ENCODE results near the gene IL1RN. TPM values are rescaled to one million over a fixed set of nuclear protein-coding genes. Genes with fewer than 3 reads are reported as not detected.

IL1RN gene
- total and polyA plus RNA-seq, 10 of the 15 experiments (the other 5 are each of a cell fraction or from before 2014, with no cell fraction given): 0.04 TPM; not detected in 7

DNA sequence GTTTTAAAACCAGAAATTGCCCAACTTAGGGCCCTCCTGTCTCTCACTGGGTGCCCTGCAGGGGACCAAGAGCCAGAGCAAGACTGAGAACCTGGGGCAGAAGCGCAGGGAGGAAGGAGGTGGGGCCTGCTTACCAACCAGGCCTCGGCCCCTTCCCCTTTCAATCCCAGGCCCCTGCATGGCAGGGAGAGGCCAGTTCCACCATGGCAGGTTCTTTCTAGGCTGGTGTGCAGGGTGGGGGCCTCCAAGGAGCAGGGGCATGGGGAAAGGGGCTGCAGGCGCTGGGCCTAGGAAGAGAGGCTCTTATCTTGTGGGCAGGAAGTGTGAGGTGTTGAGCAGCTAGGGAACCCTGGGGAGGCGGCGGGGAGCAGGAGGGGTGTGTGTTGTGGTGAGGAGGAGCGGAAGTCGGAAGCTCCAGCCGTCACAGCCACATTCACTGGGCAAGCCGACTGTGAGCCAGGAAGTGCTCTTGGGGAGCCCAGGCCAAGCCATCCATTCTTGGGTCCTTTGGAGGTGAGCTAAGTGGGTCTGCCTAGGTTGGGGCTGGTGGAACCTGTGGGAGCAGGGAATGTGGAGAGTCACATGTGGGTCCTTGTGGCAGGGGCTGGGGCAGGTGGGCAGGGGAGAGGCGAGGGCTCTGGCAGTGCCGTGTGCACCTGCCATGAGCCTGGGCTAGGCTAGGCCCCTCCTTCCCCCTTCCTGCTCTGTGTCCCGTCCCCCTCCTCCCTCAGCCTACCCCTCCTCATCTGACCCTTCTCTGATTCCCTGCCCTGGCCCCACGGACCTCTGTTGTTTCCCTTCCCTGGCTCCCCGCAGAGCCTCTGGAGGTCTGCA lies 46.4 kb downstream of the IL1RN start, which contains the start of gene PSD4 (continued):
- peak; percentile 78; the same call in 1 of the 2 replicates for TF ChIP-seq POLR2AphosphoS2 (IDR thresholded peaks at IDR 0.05; ENCODE audit: low read depth, low read length)
- no peak for TF ChIP-seq KDM1A (IDR thresholded peaks at IDR 0.05; ENCODE audit: borderline replicate concordance)
- no peak for TF ChIP-seq EZH2 (IDR thresholded peaks at IDR 0.05; ENCODE audit: borderline replicate concordance, control insufficient read depth, low read depth, low read length)
- no peak for TF ChIP-seq MYB (IDR thresholded peaks at IDR 0.05; ENCODE audit: borderline replicate concordance, low read depth, low read length)
- peak; percentile 51; the same call in 1 of the 2 replicates for TF ChIP-seq PAX5 (IDR thresholded peaks at IDR 0.05; ENCODE audit: borderline replicate concordance, low read depth, low read length)
- TF ChIP-seq SIX5 (IDR thresholded peaks at IDR 0.05; ENCODE audit: low read depth, low read length, severe bottlenecking): no peak
- TF ChIP-seq, protein P1, sequence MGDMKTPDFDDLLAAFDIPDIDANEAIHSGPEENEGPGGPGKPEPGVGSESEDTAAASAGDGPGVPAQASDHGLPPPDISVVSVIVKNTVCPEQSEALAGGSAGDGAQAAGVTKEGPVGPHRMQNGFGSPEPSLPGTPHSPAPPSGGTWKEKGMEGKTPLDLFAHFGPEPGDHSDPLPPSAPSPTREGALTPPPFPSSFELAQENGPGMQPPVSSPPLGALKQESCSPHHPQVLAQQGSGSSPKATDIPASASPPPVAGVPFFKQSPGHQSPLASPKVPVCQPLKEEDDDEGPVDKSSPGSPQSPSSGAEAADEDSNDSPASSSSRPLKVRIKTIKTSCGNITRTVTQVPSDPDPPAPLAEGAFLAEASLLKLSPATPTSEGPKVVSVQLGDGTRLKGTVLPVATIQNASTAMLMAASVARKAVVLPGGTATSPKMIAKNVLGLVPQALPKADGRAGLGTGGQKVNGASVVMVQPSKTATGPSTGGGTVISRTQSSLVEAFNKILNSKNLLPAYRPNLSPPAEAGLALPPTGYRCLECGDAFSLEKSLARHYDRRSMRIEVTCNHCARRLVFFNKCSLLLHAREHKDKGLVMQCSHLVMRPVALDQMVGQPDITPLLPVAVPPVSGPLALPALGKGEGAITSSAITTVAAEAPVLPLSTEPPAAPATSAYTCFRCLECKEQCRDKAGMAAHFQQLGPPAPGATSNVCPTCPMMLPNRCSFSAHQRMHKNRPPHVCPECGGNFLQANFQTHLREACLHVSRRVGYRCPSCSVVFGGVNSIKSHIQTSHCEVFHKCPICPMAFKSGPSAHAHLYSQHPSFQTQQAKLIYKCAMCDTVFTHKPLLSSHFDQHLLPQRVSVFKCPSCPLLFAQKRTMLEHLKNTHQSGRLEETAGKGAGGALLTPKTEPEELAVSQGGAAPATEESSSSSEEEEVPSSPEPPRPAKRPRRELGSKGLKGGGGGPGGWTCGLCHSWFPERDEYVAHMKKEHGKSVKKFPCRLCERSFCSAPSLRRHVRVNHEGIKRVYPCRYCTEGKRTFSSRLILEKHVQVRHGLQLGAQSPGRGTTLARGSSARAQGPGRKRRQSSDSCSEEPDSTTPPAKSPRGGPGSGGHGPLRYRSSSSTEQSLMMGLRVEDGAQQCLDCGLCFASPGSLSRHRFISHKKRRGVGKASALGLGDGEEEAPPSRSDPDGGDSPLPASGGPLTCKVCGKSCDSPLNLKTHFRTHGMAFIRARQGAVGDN (IDR thresholded peaks at IDR 0.05): peak; percentile 90
- no peak for TF ChIP-seq ZZZ3 (IDR thresholded peaks at IDR 0.05; ENCODE audit: control insufficient read depth, insufficient read length, low read depth)
- no peak for TF ChIP-seq ZNF274 (IDR thresholded peaks at IDR 0.05; ENCODE audit: insufficient read depth, insufficient read length)
- no peak for TF ChIP-seq RELA (IDR thresholded peaks at IDR 0.05; ENCODE audit: borderline replicate concordance, partially characterized antibody)
- peak; percentile 73 for TF ChIP-seq SPI1 (IDR thresholded peaks at IDR 0.05; ENCODE audit: borderline replicate concordance, insufficient read depth, low read depth, low read length)
- TF ChIP-seq SREBF2 (IDR thresholded peaks at IDR 0.05; ENCODE audit: low read length): no peak
- no peak for TF ChIP-seq SKIL (IDR thresholded peaks at IDR 0.05; ENCODE audit: low read depth, poor library complexity, severe bottlenecking)
- peak; percentile 46; the same call in 1 of the 2 replicates for TF ChIP-seq NKRF (conservative IDR thresholded peaks at IDR 0.05)
- no peak for TF ChIP-seq CBX3 (IDR thresholded peaks at IDR 0.05; ENCODE audit: borderline replicate concordance, low read depth)
- peak; percentile 87 for TF ChIP-seq CBFB (IDR thresholded peaks at IDR 0.05; ENCODE audit: low read depth)
- no peak for TF ChIP-seq ZNF622 (IDR thresholded peaks at IDR 0.05)
- TF ChIP-seq RBBP5 (conservative IDR thresholded peaks at IDR 0.05): no peak
- TF ChIP-seq NFXL1 (IDR thresholded peaks at IDR 0.05; ENCODE audit: borderline replicate concordance): no peak
- no peak for TF ChIP-seq TCF7 (IDR thresholded peaks at IDR 0.05; ENCODE audit: borderline replicate concordance)
- 0 out of 2 replicates have a peak, but pooled peaks have one; percentile 34 for TF ChIP-seq CBX5 (IDR thresholded peaks at IDR 0.05; ENCODE audit: low read depth)

All from GM12878 (cell line).